ENCODE measurements around the gene ATAD5. TPM values are rescaled to one million over a fixed set of nuclear protein-coding genes. Genes with fewer than 3 reads are reported as not detected.
"Not testable (repeated sequence)": the region's sequence is repeated elsewhere in the genome, so short reads cannot be mapped to it uniquely, and the experiment has no call there.

The ATAD5 gene
- total and polyA plus RNA-seq, 5 experiments from 2014 or later = 0.95 to 5.9 (median 1.5) TPM

GRCh38 chr17:30864636-30865035 lies 32.9 kb downstream of the ATAD5 start:
- Mint-ChIP-seq H3K9me3 (no peaks in the 10 kb centered on the region), H3K4me3 (no peak overlapping the region), H3K27ac (no peak overlapping the region), H3K27me3 (no peaks in the 10 kb centered on the region), H3K36me3 (peaks cover 0 to 37% (median 4%) of the 10 kb centered on the region in 3 donors), H3K4me1 (peaks cover 0 to 2% (median 0%) of the 10 kb centered on the region in 4 donors)
- POLR2A ChIA-PET = no interaction called here
- no peak for DNase-seq
- ATAC-seq = no peak

DNA sequence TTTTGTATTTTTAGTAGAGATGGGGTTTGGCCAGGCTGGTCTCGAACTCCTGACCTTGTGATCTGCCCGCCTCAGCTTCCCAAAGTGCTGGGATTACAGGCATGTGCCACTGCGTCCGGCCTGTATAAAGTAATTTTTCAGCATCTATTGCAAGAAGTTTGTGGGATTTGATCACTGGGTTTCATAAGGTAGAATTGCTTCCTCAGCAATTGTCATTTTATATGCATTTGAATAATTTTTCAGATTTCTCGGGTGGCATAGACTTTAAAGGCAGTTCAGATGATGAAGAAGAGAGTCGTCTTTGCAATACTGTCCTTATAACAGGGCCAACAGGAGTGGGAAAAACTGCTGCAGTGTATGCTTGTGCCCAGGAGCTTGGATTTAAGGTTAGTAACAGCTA lies 37.2 kb downstream of the ATAD5 start:
- H3K9me3 Mint-ChIP-seq = no peaks in the 10 kb centered on the region
- peaks cover 0 to 29% (median 5%) of the 10 kb centered on the region in 3 donors for H3K36me3 Mint-ChIP-seq
- H3K27ac Mint-ChIP-seq = no peak overlapping the region
- no peaks in the 10 kb centered on the region for H3K27me3 Mint-ChIP-seq
- H3K4me1 Mint-ChIP-seq = no peaks in the 10 kb centered on the region
- H3K4me3 Mint-ChIP-seq = no peak overlapping the region
- ATAC-seq = no peak
- POLR2A ChIA-PET = no interaction called here
- no peak for DNase-seq

GRCh38 chr17:30886187-30886586 lies 54.4 kb downstream of the ATAD5 start:
- ATAC-seq (no peak), DNase-seq (no peak)
- H3K27me3 Mint-ChIP-seq = no peaks in the 10 kb centered on the region
- POLR2A ChIA-PET = no interaction called here
- no peak overlapping the region for H3K4me3 Mint-ChIP-seq
- H3K9me3 Mint-ChIP-seq = no peaks in the 10 kb centered on the region
- no peak overlapping the region for H3K27ac Mint-ChIP-seq
- no peaks in the 10 kb centered on the region for H3K4me1 Mint-ChIP-seq
- peaks cover 0 to 32% (median 0%) of the 10 kb centered on the region in 3 donors for H3K36me3 Mint-ChIP-seq

DNA sequence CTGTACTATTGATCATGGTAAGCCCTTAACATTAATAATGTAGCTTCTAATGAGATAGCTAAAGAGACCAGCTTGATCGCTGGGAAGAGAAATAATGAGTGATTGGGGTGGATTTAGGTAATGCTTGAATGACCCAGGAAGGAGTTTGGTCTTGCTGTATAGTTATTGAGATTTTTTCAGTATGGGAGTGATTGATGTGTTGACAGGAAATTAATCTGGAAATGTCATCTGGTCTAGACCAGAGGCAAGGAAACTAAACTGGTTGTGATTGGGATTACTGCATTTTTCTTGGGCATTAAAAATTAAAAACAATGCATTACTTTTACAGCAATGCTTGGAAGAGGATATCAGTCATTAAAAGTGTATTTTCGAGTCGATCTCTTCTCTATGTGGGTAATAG lies 62.5 kb downstream of the ATAD5 start:
- peaks cover 0 to 2% (median under 1%) of the 10 kb centered on the region in 4 donors for H3K4me1 Mint-ChIP-seq
- H3K27me3 Mint-ChIP-seq = no peaks in the 10 kb centered on the region
- ATAC-seq (no peak), DNase-seq (no peak)
- no peak overlapping the region for H3K4me3 Mint-ChIP-seq
- peaks cover 0 to 29% (median under 1%) of the 10 kb centered on the region in 3 donors for H3K36me3 Mint-ChIP-seq
- H3K9me3 Mint-ChIP-seq = no peaks in the 10 kb centered on the region
- peak overlapping the region in 2 of 10 donors; percentile 2 to 64 for H3K27ac Mint-ChIP-seq
- POLR2A ChIA-PET = interaction anchor here (0.6 kb wide), 1 partner anchor 190 kb away, joined by 4 read pairs; no protein-coding TSS in a partner anchor

- ATAC-seq (no peak), DNase-seq (no peak)
- Mint-ChIP-seq H3K36me3 (peaks cover 0 to 46% (median 2%) of the 10 kb centered on the region in 3 donors), H3K27ac (no peak overlapping the region), H3K27me3 (no peaks in the 10 kb centered on the region), H3K4me3 (no peak overlapping the region), H3K9me3 (no peaks in the 10 kb centered on the region), H3K4me1 (peaks cover 9 to 16% (median 12%) of the 10 kb centered on the region in 4 donors)
- POLR2A ChIA-PET = no interaction called here
These were observed 65.5 kb downstream of the ATAD5 start for GRCh38 chr17:30897311-30897710.

DNA sequence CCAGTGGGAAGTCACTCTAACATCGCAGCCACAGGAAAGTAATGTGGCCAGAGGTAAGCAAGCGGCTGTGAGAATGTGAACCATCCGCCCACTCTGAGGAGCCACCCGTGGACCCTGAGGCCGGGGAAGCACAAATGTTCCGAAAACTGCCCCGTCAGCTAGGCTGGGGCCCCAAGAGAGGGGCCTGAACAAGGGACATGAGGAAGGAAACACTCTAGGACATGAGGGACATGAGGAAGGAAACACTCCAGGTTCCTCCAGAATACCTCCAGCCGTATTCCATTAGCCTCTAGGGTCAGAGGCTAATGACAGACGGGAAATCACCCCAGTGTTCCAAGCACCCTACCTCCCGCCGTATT lies 74.0 kb downstream of the ATAD5 start:
- ATAC-seq (peak; percentile 15 to 23), DNase-seq (peak in 3 of 10 donors; percentile 1 to 7 (median 3))
- no peaks in the 10 kb centered on the region for H3K9me3 Mint-ChIP-seq
- peak overlapping the region; percentile 86 to 100 (median 92) for H3K4me3 Mint-ChIP-seq
- H3K4me1 Mint-ChIP-seq = peaks cover 26 to 55% (median 48%) of the 10 kb centered on the region in 4 donors
- H3K27ac Mint-ChIP-seq = peak overlapping the region; percentile 86 to 99 (median 94)
- POLR2A ChIA-PET = no interaction called here
- no peaks in the 10 kb centered on the region for H3K27me3 Mint-ChIP-seq
- peaks cover 0 to 32% (median 0%) of the 10 kb centered on the region in 3 donors for H3K36me3 Mint-ChIP-seq

DNA sequence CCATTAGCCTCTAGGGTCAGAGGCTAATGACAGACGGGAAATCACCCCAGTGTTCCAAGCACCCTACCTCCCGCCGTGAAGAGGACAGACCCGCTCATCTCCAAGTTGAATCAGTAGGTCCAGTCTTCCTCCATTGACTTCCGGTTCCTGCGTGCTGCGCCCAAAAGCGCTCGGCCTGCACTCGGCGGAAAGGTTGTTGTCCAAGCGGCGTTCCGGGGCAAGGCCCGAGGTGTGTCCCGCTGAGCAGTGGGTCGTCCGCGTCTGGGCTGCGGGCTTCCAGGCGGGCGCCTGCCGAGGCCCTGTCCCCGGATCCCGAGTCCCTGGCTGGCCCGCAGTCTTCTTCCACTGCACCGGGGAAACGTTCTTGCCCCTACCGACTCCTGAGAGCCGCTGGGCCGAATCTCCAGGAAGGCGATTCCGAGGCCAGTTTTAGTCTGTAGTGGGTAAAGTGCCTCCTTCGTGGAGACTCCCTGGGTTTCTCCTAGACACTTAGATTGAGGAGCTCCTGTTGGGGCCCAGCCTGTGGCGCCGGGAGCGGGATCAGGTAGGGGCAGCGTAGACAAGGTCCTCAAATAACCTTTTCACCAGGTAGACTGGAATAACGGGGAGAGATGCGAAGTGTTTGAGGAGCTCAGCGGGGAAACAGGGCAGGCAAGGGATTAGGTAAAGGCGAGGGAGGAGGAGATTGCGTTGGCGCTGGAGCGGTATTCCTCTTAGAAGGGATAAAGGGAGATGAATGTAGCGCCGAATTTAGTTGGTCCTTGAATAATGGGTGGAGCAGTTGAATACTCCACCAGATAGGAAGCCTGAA lies 74.5 kb downstream of the ATAD5 start, which contains the start of gene TEFM:
Gene TEFM, minus strand, starts transcription at position 138 of the 811 bp plus-strand sequence. Its CDS starts 40 bp downstream, at position 98.
- POLR2A ChIA-PET = interaction anchor here (0.6 kb wide), 1 partner anchor 34 kb away, joined by 3 read pairs; no protein-coding TSS in a partner anchor

DNA sequence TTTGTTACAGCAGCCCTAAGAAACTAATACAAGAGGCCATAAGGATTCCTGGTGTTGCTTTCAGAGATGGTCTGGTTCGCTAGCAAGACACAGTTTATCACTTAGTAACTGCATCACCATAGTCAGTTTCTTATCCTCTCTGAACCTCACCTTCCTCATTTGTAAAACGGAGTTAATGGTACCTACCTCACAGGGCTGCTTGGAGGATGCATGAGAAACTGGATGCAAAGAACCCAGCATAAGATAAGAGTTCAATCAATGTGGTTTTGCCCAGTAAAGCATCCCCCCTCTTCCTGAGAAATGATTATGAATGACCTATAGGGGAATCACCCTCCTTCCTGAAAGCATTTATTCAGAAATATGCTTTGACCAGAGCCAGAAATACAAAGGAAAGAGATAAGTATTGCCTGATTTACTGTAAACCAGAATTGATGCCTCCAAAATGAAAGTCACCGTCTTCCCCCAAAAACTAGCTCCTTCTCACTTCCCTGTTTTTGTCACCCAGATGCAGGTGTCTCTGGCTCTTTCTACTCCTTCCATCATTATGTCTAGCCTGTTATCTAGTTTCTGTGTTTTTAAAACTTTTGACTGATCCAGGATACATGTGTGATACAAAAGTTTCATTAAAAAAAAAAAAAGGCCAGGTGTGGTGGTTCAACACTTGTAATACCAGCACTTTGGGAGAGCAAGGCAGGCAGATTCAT lies 77.1 kb downstream of the ATAD5 start:
- H3K4me3 Mint-ChIP-seq = peak overlapping the region in 3 of 10 donors; percentile 22 to 33 (median 29)
- no peaks in the 10 kb centered on the region for H3K27me3 Mint-ChIP-seq
- no peak for DNase-seq
- H3K27ac Mint-ChIP-seq = peak overlapping the region in 3 of 10 donors; percentile 10 to 72 (median 35)
- no peak for ATAC-seq
- H3K36me3 Mint-ChIP-seq = peaks cover 0 to 5% (median 0%) of the 10 kb centered on the region in 3 donors
- peaks cover 15 to 36% (median 30%) of the 10 kb centered on the region in 4 donors for H3K4me1 Mint-ChIP-seq
- H3K9me3 Mint-ChIP-seq = no peaks in the 10 kb centered on the region
- POLR2A ChIA-PET = no interaction called here

More for the DNA sequence above, 74.5 kb downstream of the ATAD5 start, which contains the start of gene TEFM:
- H3K27me3 Mint-ChIP-seq = no peaks in the 10 kb centered on the region
- H3K36me3 Mint-ChIP-seq = peaks cover 0 to 29% (median 0%) of the 10 kb centered on the region in 3 donors
- peak within 1 kb of the TSS; percentile 86 to 99 (median 94) for H3K27ac Mint-ChIP-seq
- H3K9me3 Mint-ChIP-seq = no peaks in the 10 kb centered on the region
- ATAC-seq (peak; percentile 94 to 97), DNase-seq (peak; percentile 67 to 89 (median 84))
- H3K4me1 Mint-ChIP-seq = peaks cover 23 to 52% (median 45%) of the 10 kb centered on the region in 4 donors
- peak within 1 kb of the TSS; percentile 86 to 100 (median 92) for H3K4me3 Mint-ChIP-seq

DNA sequence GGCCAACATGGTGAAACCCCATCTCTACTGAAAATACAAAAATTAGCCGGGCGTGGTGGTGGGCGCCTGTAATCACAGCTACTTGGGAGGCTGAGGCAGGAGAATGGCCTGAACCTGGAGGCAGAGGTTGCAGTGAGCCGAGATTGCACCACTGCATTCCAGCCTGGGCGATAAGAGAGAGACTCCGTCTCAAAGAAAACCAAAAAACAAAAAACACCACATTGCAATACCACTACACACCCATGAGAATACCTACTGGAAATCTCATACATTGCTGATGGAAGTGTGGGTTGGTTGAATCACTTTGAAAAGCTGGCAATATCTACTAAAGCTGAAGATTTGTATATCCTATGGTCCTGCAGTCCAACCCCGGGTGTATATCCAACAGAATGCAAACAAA lies 78.4 kb downstream of the ATAD5 start:
- not testable (repeated sequence) for DNase-seq, H3K9me3 Mint-ChIP-seq, H3K27me3 Mint-ChIP-seq, H3K4me3 Mint-ChIP-seq, ATAC-seq, H3K27ac Mint-ChIP-seq, H3K36me3 Mint-ChIP-seq
- peaks cover 15 to 30% (median 24%) of the 10 kb centered on the region in 4 donors for H3K4me1 Mint-ChIP-seq
- POLR2A ChIA-PET = interaction anchor here (0.7 kb wide), 1 partner anchor 420 kb away, joined by 3 read pairs; no protein-coding TSS in a partner anchor

GRCh38 chr17:30913955-30914354 lies 82.2 kb downstream of the ATAD5 start:
- DNase-seq = no peak
- POLR2A ChIA-PET = no interaction called here
- Mint-ChIP-seq H3K4me1 (peaks cover 2 to 4% (median 2%) of the 10 kb centered on the region in 4 donors), H3K9me3 (no peaks in the 10 kb centered on the region), H3K27ac (no peak overlapping the region), H3K36me3 (no peaks in the 10 kb centered on the region), H3K4me3 (no peak overlapping the region), H3K27me3 (peaks cover 0 to 3% (median 0%) of the 10 kb centered on the region in 5 donors)
- no peak for ATAC-seq

GRCh38 chr17:30915833-30916611 lies 84.3 kb downstream of the ATAD5 start:
- Mint-ChIP-seq H3K36me3 (no peaks in the 10 kb centered on the region), H3K4me1 (peaks cover 0 to 4% (median 2%) of the 10 kb centered on the region in 4 donors), H3K27ac (no peak overlapping the region), H3K27me3 (peaks cover 1 to 11% (median 10%) of the 10 kb centered on the region in 5 donors), H3K4me3 (no peak overlapping the region), H3K9me3 (no peaks in the 10 kb centered on the region)
- POLR2A ChIA-PET = no interaction called here
- ATAC-seq (no peak), DNase-seq (no peak)

DNA sequence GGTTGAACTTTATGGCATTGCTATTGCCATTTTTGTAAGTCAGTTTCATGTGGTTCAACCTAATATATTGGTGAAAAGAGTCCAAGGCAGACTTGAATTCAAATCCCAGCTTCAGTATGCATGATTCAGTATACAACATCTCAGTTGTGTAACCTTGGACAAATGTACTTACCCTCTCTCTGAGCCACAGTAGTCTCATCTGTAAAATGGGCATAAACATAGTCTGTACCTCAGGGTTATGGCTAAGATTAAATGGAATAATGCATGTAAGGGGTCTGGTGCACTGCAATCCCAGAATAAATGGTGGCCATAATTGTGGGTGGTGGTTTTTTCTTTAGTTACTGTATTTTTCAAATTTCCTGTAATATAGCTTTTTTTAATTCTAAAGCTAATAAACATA lies 85.3 kb downstream of the ATAD5 start:
- H3K4me1 Mint-ChIP-seq = peaks cover 4 to 10% (median 7%) of the 10 kb centered on the region in 4 donors
- DNase-seq (no peak), ATAC-seq (no peak)
- no peaks in the 10 kb centered on the region for H3K9me3 Mint-ChIP-seq
- POLR2A ChIA-PET = no interaction called here
- H3K36me3 Mint-ChIP-seq = no peaks in the 10 kb centered on the region
- H3K27me3 Mint-ChIP-seq = peaks cover 7 to 17% (median 16%) of the 10 kb centered on the region in 5 donors
- H3K27ac Mint-ChIP-seq = no peak overlapping the region
- H3K4me3 Mint-ChIP-seq = no peak overlapping the region

Data from naive thymus-derived CD8-positive, alpha-beta T cell (primary cell).